NOMO-1 treated with dmso at 0.1 percent for 144 hours (cell line): ENCODE measurements around the gene HSPB8.

ENCODE experiments used
- DNase-seq: peaks from one replicate; lab custom pipeline; 2025; ENCODE audit not compliant: unreplicated experiment; lab: John Stamatoyannopoulos, UW

The HSPB8 gene

DNA sequence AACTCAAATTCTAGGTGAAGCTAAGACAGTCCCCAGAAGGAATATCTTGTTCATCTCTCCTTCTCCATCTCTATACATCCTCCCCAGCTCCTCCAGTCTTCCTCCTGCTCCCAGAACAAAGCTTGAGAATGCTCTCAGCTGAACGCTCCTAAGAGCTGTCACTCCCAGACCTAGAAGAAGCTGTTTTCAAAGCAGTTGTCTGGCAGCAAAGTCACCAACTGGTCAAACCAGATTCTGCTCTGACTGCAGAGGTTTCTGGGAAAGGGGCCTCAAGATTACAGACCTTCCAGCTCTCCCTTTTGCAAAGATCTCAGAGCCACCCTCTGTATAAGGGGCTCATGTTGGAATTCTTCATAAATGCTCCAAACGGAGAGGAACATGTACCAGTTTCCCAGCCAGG, 9.6 kb upstream of the HSPB8 start:
- DNase-seq = no peak

- no peak for DNase-seq
Measured at GRCh38 chr12:119171291-119171690, 7.4 kb upstream of the HSPB8 start.

- DNase-seq = no peak
Measured at GRCh38 chr12:119171691-119172425, 6.9 kb upstream of the HSPB8 start.

DNA sequence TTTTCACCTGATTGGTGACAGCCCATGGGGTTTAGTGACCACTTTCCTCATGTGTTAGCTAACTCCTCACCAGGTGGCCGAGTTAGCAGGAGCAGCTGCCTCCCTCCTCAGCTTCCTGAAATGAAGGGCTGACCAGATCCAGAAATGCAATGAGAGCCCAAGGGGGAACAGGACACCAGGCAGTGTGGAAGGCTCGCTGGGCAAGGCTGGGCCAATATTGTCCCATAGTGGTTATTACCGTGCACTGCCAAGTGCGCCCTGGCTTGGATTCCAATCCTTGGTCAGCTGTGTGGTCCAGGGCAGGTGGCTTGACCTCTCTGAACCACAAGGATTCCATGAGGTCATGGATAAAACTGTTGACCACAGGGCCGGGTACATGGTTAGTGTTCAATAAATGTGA, 3.6 kb upstream of the HSPB8 start:
- no peak for DNase-seq

DNA sequence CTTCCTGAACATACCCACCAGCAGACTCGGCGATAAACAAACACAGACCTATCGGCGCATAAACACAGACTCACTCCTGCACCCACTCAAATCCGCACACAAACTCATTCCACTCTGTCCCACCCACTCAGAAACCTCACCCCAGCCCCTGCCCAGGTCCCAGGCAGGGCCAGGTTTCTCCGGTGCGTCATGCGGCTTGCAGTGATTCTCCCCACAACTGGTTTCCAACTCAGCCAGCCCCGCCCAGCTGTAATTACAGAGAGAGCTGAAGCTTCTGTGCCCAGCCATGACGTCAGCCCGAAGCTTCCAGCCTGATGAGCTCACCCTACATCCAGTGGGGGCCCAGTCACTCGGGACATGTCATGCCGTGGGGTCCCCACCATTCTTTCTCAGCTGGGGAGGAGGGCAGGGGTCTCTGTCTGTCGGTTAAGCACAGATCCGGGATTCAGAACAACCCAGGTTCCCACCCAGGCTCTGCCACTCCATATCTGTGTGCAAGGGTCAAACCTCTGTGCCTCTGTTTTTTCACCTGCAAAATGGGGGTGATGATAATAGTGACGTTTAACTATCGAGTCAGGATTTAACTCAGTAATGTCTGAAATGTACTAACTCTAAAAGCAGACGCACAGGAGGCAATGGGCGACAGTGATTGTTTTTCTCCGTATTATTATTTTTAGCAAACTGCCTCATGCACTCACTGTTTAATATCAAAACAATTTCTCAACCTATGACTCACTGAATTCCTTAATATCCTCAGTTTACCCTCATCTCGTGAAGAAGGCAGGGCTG, 2.3 kb upstream of the HSPB8 start:
- DNase-seq = no peak

GRCh38 chr12:119177056-119177325, 1.7 kb upstream of the HSPB8 start:
- no peak for DNase-seq

- DNase-seq = no peak
Measured at GRCh38 chr12:119177724-119178380, 879 bp upstream of the HSPB8 start.

DNA sequence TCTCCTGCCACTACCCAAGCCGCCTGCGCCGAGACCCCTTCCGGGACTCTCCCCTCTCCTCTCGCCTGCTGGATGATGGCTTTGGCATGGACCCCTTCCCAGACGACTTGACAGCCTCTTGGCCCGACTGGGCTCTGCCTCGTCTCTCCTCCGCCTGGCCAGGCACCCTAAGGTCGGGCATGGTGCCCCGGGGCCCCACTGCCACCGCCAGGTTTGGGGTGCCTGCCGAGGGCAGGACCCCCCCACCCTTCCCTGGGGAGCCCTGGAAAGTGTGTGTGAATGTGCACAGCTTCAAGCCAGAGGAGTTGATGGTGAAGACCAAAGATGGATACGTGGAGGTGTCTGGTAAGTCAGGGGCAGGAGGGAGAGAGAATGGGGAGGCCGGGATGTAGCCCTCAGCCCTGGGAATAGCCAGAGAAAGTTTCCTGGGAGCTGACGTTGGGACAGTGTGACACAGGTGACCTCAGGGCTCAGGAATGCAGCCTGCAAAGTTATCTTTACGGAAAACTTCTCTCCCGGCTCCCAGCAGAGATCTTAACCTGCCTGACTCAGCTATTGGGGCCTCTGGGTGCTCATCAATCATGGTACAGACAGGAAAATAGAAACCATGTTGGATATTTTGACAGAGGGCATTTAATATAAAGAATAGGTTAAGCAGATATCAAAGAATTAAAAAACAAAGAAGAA, 747 bp downstream of the HSPB8 start:
- DNase-seq = no peak

- no peak for DNase-seq
Measured at GRCh38 chr12:119180380-119181040, 1.8 kb downstream of the HSPB8 start.

- no peak for DNase-seq
Measured at GRCh38 chr12:119181202-119181601, 2.5 kb downstream of the HSPB8 start.

- DNase-seq = no peak
Measured at GRCh38 chr12:119181944-119182343, 3.2 kb downstream of the HSPB8 start.

DNA sequence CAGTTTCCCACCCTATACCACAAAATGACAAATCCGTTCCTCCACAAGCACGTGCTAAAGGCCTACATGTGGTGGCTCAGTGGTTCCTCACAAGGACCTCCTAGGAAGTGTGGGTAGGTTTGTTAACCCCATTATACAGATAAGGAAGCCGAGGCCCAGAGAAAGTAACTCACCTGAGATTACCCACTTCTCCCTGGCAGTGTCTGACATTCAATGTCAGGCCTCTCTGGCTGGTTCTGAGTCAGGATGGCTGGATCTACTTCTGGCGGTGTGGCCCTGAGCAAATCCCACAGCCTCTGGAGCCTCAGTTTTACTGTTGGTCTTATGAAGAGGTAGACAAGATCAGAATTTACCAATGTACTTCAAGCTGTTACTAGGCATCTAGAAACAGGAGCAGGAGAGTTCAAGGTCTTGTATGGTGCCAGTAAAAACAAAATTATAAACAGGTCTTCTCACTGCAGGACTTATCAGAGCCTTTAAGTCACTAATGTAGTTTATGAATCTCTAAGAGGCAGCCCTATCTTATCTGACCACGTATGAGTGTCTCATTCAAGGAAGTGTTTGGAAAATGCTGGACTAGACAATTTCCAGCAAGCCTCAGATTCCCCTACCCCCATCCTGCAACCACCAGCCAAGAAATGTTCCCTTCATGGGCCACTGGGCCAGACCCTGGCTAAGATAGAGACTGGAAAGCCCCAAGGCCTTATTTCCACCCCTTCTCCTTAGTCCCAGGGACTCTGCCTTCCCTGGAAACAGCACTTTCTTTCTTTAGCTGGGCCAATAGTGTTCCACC, 4.2 kb downstream of the HSPB8 start:
- no peak for DNase-seq

- no peak for DNase-seq
Measured at GRCh38 chr12:119183942-119184695, 5.4 kb downstream of the HSPB8 start.

GRCh38 chr12:119195256-119195655, 16.5 kb downstream of the HSPB8 start:
- DNase-seq = no peak

DNA sequence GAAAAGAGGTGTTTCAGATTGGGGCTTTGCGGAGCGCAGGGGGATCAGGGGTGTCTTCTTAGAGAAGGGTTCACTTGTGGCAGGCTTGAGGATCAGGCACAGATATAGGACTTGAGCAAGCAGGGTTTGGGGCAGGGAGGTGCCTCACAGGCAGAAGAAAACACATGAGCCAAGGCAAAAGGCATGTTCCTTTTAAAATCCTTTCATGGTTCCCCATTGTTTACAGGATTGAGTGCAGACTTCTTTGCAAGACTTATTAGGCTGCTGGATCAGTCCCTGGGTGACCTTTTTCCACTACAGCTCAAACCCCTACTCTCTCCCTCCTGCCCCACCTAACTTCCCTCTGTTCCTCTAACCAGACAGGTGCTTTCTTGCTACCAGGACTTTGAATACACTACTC, 19.7 kb downstream of the HSPB8 start:
- DNase-seq = no peak

DNA sequence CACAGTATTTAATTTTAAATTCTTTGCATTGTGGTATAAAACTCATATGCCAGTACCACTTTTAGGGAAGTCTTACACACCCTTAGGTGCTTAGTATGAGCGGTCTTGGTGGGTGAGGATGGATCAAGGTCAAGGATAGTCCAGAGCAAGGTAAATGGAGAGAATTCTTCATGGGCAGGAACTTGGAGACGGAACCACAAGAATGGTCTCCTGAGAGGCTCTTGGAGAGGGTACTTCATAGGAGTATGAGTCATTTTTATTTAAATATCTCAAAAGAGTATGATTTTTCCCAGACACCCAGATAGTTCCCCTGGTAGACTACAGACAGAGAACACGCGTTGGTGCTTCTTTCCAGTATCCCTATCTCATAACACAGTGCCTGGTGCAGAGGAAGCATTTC, 21.9 kb downstream of the HSPB8 start:
- DNase-seq = no peak

DNA sequence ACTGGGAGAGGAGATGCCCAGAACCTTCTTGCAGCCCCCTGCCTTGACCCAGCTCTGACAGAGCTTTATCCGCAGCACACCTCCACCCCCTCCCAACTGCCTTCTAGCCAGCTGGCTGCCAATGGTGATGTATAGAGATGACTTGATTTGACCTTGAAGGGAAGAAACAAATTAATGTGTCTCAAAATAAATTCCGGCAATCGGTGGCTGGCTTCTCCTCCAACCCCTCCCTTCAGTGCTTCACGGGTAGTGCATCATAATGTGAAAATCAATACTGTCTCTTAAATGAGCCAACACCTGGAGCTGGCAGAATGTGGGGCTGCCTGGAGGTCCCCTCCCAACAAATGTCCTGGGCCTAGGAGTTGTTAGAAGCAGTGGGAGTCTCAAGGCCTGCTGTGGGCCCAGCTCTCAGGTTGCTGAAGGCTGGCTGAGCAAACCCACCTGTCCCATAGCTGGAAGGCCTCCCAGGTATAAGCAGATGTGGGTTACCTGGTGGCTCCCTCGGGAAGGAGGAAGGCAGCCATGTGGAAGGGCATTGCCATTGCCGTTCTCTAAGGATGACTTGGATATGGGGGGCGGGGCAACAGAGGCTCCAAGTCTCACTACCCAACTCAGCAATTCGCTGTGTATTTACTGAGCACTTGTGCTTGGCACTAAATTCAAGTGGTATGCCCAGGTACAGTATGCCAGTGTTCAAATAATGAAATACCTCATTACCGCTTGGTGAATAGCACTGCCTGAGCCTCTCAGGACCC, 23.2 kb downstream of the HSPB8 start:
- no peak for DNase-seq

- DNase-seq = no peak
Measured at GRCh38 chr12:119202544-119202943, 23.8 kb downstream of the HSPB8 start.

DNA sequence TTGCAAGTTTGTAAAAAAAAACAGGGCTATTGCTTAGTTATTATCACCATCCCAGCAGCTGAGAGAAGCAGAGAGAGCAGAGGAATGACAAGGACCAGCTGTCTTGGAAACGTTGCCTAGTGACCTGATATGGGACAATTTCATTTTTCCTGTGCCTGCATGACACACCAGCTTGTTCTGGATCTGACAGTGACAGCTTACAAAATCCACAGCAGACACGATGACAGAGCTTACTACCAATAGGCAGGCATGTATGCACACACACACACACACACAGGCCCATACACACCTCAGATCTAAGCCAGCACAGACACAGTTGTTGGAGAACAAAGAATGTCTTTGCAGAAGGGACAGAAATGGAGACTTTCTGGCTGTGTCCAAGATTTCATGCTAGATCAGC, 25.4 kb downstream of the HSPB8 start:
- DNase-seq = no peak
